IMR-90 (cell line): ENCODE results near the gene DISP2.

ENCODE experiments used
- MXI1 ChIP-seq: IDR thresholded peaks from 2 replicates; pipeline ENCODE4 v1.6.1; 2012; ENCODE audit warnings: low read depth, mild to moderate bottlenecking, low read length, moderate library complexity, borderline replicate concordance
- NFE2L2 ChIP-seq: fragments of 150-350 bp; IDR thresholded peaks from 2 replicates; pipeline ENCODE4 v1.6.1; 2016; ENCODE audit warnings: low read depth, mild to moderate bottlenecking, low read length
- POLR2A ChIP-seq: IDR thresholded peaks from 2 replicates; pipeline ENCODE4 v1.6.1; 2012; ENCODE audit warnings: mild to moderate bottlenecking, low read depth, low read length
- RAD21 ChIP-seq: IDR thresholded peaks from 2 replicates; pipeline ENCODE4 v1.6.1; 2012; ENCODE audit warnings: low read length, improper control_type of control experiment
- SMC3 ChIP-seq: fragments of 150-350 bp; IDR thresholded peaks from 2 replicates; pipeline ENCODE4 v1.6.1; 2016; ENCODE audit warnings: low read depth, mild to moderate bottlenecking, antibody characterized with exemption, low read length, moderate library complexity
- TF ChIP-seq, protein P1 (sequence below): conservative IDR thresholded peaks from 2 replicates; pipeline ENCODE4 v1.5.1; 2012; ENCODE audit warnings: mild to moderate bottlenecking, low read depth, low read length, improper control_type of control experiment
- TF ChIP-seq, protein P2 (sequence below): fragments of 150-350 bp; IDR thresholded peaks from 2 replicates; pipeline ENCODE4 v1.6.1; 2017; ENCODE audit warnings: mild to moderate bottlenecking, antibody characterized with exemption, low read length, low read depth

DNA sequence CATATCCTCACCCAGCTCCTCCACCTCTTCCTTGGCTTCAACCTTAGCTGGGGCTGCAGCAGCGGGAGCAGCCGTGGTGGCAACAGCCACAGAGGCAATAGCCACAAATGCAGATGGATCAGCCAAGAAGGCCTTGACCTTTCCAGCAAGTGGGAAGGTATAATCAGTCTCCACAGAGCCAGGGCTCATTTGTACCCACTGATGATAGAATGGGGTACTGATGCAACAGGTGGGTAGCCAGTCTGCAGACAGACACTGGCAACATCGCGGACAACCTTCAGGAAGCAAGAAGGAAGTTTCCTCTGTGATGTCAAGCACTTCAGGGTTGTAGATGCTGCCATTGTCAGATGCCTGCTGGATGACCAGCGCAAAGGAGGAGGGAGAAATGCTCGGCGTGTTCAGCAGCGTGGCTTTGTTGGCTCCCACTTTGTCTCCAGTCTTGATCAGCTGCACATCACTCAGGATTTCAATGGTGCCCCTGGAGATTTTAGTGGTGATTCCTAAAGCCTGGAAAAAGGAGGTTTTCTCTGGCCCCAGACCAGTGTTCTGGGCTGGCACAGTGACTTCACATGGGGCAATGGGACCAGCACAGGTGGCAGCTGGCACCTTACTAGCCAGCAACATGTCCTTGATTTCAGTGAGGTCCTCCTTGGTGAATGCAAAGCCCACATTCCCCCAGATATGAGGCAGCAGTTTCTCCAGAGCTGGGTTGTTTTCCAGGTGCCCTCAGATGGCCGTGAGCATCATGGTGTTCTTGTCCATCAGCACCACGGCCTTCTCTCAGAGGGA, 45.5 kb upstream of the DISP2 start:
- TF ChIP-seq, protein P1, sequence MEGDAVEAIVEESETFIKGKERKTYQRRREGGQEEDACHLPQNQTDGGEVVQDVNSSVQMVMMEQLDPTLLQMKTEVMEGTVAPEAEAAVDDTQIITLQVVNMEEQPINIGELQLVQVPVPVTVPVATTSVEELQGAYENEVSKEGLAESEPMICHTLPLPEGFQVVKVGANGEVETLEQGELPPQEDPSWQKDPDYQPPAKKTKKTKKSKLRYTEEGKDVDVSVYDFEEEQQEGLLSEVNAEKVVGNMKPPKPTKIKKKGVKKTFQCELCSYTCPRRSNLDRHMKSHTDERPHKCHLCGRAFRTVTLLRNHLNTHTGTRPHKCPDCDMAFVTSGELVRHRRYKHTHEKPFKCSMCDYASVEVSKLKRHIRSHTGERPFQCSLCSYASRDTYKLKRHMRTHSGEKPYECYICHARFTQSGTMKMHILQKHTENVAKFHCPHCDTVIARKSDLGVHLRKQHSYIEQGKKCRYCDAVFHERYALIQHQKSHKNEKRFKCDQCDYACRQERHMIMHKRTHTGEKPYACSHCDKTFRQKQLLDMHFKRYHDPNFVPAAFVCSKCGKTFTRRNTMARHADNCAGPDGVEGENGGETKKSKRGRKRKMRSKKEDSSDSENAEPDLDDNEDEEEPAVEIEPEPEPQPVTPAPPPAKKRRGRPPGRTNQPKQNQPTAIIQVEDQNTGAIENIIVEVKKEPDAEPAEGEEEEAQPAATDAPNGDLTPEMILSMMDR, result no peak
- TF ChIP-seq MXI1, result no peak
- no peak for TF ChIP-seq POLR2A
- no peak for TF ChIP-seq RAD21
- TF ChIP-seq, protein P2, sequence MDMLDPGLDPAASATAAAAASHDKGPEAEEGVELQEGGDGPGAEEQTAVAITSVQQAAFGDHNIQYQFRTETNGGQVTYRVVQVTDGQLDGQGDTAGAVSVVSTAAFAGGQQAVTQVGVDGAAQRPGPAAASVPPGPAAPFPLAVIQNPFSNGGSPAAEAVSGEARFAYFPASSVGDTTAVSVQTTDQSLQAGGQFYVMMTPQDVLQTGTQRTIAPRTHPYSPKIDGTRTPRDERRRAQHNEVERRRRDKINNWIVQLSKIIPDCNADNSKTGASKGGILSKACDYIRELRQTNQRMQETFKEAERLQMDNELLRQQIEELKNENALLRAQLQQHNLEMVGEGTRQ, result no peak
- TF ChIP-seq SMC3, result no peak
- no peak for TF ChIP-seq NFE2L2
